HCT116 (cell line): Measurements from ENCODE around the gene CATSPERE. TPM values are rescaled to one million over a fixed set of nuclear protein-coding genes. Genes with fewer than 3 reads are reported as not detected.
A peak's percentile ranks its signal among the peaks of the same experiment; 100 is the strongest.

Experiments
- ATAC-seq: fragments of 200-7000 bp; cut with Tn5 transposase; 2 replicates; pipeline ENCODE4 v1.9.1; 2020; ENCODE audit warnings: mild to moderate bottlenecking, moderate library complexity
- BruUV-seq: library from RNA; stranded (reverse); fragments of 400-500 nt; replicated peaks from 2 replicates; lab custom pipeline; 2021; lab: Mats Ljungman, UMichigan
- CTCF ChIA-PET: fragments of 300-600 bp; sonication (Branson Sonifier 250); formaldehyde crosslinking; loops from one replicate; lab custom pipeline; 2021; ENCODE audit warnings: antibody characterized with exemption; lab: Charles Lee
- POLR2A ChIA-PET: fragments of 300-600, 350-600 bp; sonication (Branson Sonifier 250); formaldehyde crosslinking; loops from one replicate; lab custom pipeline; 2021; ENCODE audit warnings: antibody characterized with exemption; lab: Charles Lee
- RAD21 ChIA-PET, 2 experiments: fragments of 300-600 bp; sonication (Branson Sonifier 250); formaldehyde crosslinking; loops; one replicate each; lab custom pipeline; 2023; ENCODE audit warnings: low total read pairs in 2 of 2; ENCODE audit not compliant: uncharacterized antibody in 2 of 2, unreplicated experiment in 2 of 2, low non-redundant PET in 1 of 2; lab: Charles Lee
- DNase-seq: peaks from one replicate; pipeline ENCODE4 v3.0.0-alpha.2; 2010; ENCODE audit warnings: low read depth, low spot score
- H2AFZ ChIP-seq: fragments of 200-600 bp; shearing (Covaris generic), sonication (generic); 2 replicates; pipeline ENCODE4 v1.6.1; 2017; ENCODE audit warnings: low read depth, mixed run types, mixed read lengths, antibody characterized with exemption, low read length; ENCODE audit not compliant: poor library complexity, severe bottlenecking
- H3K27ac ChIP-seq: 2 replicates; pipeline ENCODE4 v1.5.1; 2012; ENCODE audit warnings: low read depth, low read length
- H3K27me3 ChIP-seq: fragments of 200-600 bp; sonication (generic); 2 replicates; pipeline ENCODE4 v1.6.1; 2016; ENCODE audit warnings: mixed run types, low read length, mixed read lengths; ENCODE audit not compliant: insufficient read depth
- H3K36me3 ChIP-seq, 2 experiments: fragments of 200-500 bp in 1 of 2; fragments of 200-600 bp in 1 of 2; sonication (Bioruptor generic) in 1 of 2; sonication (generic) in 1 of 2; 2 replicates each; pipeline versions ENCODE4 v1.5.1 to v1.6.1; 2014 to 2016; ENCODE audit warnings: low read length in 2 of 2, inconsistent platforms in 1 of 2, mixed read lengths in 1 of 2, mixed run types in 1 of 2; ENCODE audit not compliant: insufficient read depth in 2 of 2, control insufficient read depth in 1 of 2
- H3K4me1 ChIP-seq, 2 experiments: fragments of 200-600 bp in 1 of 2; sonication (generic) in 1 of 2; 2 replicates each; pipeline versions ENCODE4 v1.5.1 to v1.6.1; 2012 to 2017; ENCODE audit warnings: low read length in 2 of 2, inconsistent platforms in 1 of 2, mild to moderate bottlenecking in 1 of 2, mixed read lengths in 1 of 2, mixed run types in 1 of 2, moderate library complexity in 1 of 2; ENCODE audit not compliant: insufficient read depth in 2 of 2, control insufficient read depth in 1 of 2
- H3K4me2 ChIP-seq: fragments of 200-600 bp; sonication (generic); 2 replicates; pipeline ENCODE4 v1.6.1; 2017; ENCODE audit warnings: mixed run types, low read length, mixed read lengths
- H3K4me3 ChIP-seq, 2 experiments: fragments of 200-600 bp in 1 of 2; sonication (generic) in 1 of 2; replicated peaks in 1 of 2; 2 replicates each; pipeline ENCODE4 v1.5.1; 2011 to 2016; ENCODE audit warnings: low read length in 2 of 2, control low read depth in 1 of 2, low read depth in 1 of 2, mild to moderate bottlenecking in 1 of 2, mixed read lengths in 1 of 2, mixed run types in 1 of 2
- H3K79me2 ChIP-seq: fragments of 200-600 bp; sonication (generic); 2 replicates; pipeline ENCODE4 v1.6.1; 2017; ENCODE audit warnings: mild to moderate bottlenecking, mixed run types, low read length, moderate library complexity, mixed read lengths; ENCODE audit not compliant: insufficient read depth
- H3K9ac ChIP-seq: fragments of 200-600 bp; sonication (generic); 2 replicates; pipeline ENCODE4 v1.6.1; 2016; ENCODE audit warnings: low read length, mixed read lengths
- H3K9me2 ChIP-seq: fragments of 200-600 bp; sonication (generic), shearing (Covaris generic); 2 replicates; pipeline ENCODE4 v1.6.1; 2017; ENCODE audit warnings: mixed run types, mild to moderate bottlenecking, moderate library complexity; ENCODE audit not compliant: insufficient read depth
- H3K9me3 ChIP-seq, 2 experiments: fragments of 200-500 bp in 1 of 2; fragments of 200-600 bp in 1 of 2; sonication (Bioruptor generic) in 1 of 2; sonication (generic) in 1 of 2; 2 replicates each; pipeline ENCODE4 v1.6.1; 2014 to 2017; ENCODE audit warnings: low read length in 2 of 2, mixed read lengths in 2 of 2, inconsistent platforms in 1 of 2, low read depth in 1 of 2, mild to moderate bottlenecking in 1 of 2, mixed run types in 1 of 2, moderate library complexity in 1 of 2; ENCODE audit not compliant: control insufficient read depth in 1 of 2, insufficient read depth in 1 of 2
- H4K20me1 ChIP-seq: fragments of 200-600 bp; sonication (generic), shearing (Covaris generic); 2 replicates; pipeline ENCODE4 v1.6.1; 2017; ENCODE audit warnings: mixed run types, mild to moderate bottlenecking, moderate library complexity; ENCODE audit not compliant: insufficient read depth
- ATF3 ChIP-seq: IDR thresholded peaks from 2 replicates; pipeline ENCODE4 v1.6.1; 2012
- CEBPB ChIP-seq: IDR thresholded peaks from 2 replicates; pipeline ENCODE4 v1.6.1; 2012; ENCODE audit warnings: low read depth
- ELF1 ChIP-seq: IDR thresholded peaks from 2 replicates; pipeline ENCODE4 v1.6.1; 2012; ENCODE audit warnings: low read depth, borderline replicate concordance
- EZH2phosphoT487 ChIP-seq: fragments of 200-600 bp; IDR thresholded peaks from 2 replicates; pipeline ENCODE4 v1.6.1; 2018; ENCODE audit warnings: antibody characterized with exemption, borderline replicate concordance
- FOSL1 ChIP-seq: IDR thresholded peaks from 2 replicates; pipeline ENCODE4 v1.6.1; 2012; ENCODE audit warnings: low read depth
- JUND ChIP-seq: IDR thresholded peaks from 2 replicates; pipeline ENCODE4 v1.6.1; 2012
- POLR2A ChIP-seq: IDR thresholded peaks from 2 replicates; pipeline ENCODE4 v1.7.0; 2011; ENCODE audit warnings: borderline replicate concordance; ENCODE audit not compliant: insufficient read depth, insufficient read length; ENCODE audit errors: extremely low read depth
- RAD21 ChIP-seq: IDR thresholded peaks from 2 replicates; pipeline ENCODE4 v1.6.1; 2012; ENCODE audit warnings: low read depth, mild to moderate bottlenecking
- REST ChIP-seq: IDR thresholded peaks from 2 replicates; pipeline ENCODE4 v1.6.1; 2012; ENCODE audit warnings: low read depth
- SIN3A ChIP-seq: IDR thresholded peaks from 2 replicates; pipeline ENCODE4 v1.6.1; 2012; ENCODE audit warnings: low read depth
- SP1 ChIP-seq: IDR thresholded peaks from 2 replicates; pipeline ENCODE4 v1.6.1; 2012; ENCODE audit warnings: low read depth
- SRF ChIP-seq: IDR thresholded peaks from 2 replicates; pipeline ENCODE4 v1.6.1; 2012; ENCODE audit warnings: low read depth
- TCF7L2 ChIP-seq: IDR thresholded peaks from 2 replicates; pipeline ENCODE4 v1.7.0; 2011; ENCODE audit warnings: borderline replicate concordance, inconsistent platforms; ENCODE audit not compliant: insufficient read depth, insufficient read length; ENCODE audit errors: extremely low read depth
- YY1 ChIP-seq: IDR thresholded peaks from 2 replicates; pipeline ENCODE4 v1.6.1; 2011; ENCODE audit warnings: low read length, low read depth, moderate library complexity, mild to moderate bottlenecking; ENCODE audit not compliant: insufficient replicate concordance; ENCODE audit errors: extremely low read depth
- ZNF274 ChIP-seq: fragments of 200-500 bp; sonication (Bioruptor generic); IDR thresholded peaks from 2 replicates; pipeline ENCODE4 v1.6.1; 2014; ENCODE audit warnings: mild to moderate bottlenecking, low read depth, low read length, inconsistent platforms
- intact Hi-C: fragments of 100-400 bp; cut with micrococcal nuclease; formaldehyde crosslinking; loops from 2 replicates; pipeline ENCODE4 v1.10.0; 2022
- total RNA-seq: library from RNA; stranded (reverse); gene quantifications from one replicate; pipeline ENCODE4 v1.2.1, GENCODE V29; 2021; ENCODE audit not compliant: unreplicated experiment
- TF ChIP-seq, protein P1 (sequence below): IDR thresholded peaks from 2 replicates; pipeline ENCODE4 v1.6.1; 2012
- TF ChIP-seq, protein P2 (sequence below): IDR thresholded peaks from 2 replicates; pipeline ENCODE4 v1.6.1; 2011; ENCODE audit warnings: mild to moderate bottlenecking, low read length, moderate library complexity; ENCODE audit not compliant: insufficient replicate concordance; ENCODE audit errors: extremely low read depth

The CATSPERE gene
- total RNA-seq, 1 experiment from 2014 or later: 0.34 TPM

- no peak for DNase-seq
- no peak for TF ChIP-seq YY1
- no peak for TF ChIP-seq EZH2phosphoT487
- TF ChIP-seq TCF7L2: no peak
- peak; percentile 28; the same call in 1 of the 2 replicates for TF ChIP-seq JUND
- TF ChIP-seq SP1: no peak
- TF ChIP-seq, protein P1, sequence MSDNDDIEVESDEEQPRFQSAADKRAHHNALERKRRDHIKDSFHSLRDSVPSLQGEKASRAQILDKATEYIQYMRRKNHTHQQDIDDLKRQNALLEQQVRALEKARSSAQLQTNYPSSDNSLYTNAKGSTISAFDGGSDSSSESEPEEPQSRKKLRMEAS: no peak
- no peak for TF ChIP-seq ZNF274
- no peak for TF ChIP-seq ATF3
- TF ChIP-seq ELF1: no peak
- TF ChIP-seq, protein P2, sequence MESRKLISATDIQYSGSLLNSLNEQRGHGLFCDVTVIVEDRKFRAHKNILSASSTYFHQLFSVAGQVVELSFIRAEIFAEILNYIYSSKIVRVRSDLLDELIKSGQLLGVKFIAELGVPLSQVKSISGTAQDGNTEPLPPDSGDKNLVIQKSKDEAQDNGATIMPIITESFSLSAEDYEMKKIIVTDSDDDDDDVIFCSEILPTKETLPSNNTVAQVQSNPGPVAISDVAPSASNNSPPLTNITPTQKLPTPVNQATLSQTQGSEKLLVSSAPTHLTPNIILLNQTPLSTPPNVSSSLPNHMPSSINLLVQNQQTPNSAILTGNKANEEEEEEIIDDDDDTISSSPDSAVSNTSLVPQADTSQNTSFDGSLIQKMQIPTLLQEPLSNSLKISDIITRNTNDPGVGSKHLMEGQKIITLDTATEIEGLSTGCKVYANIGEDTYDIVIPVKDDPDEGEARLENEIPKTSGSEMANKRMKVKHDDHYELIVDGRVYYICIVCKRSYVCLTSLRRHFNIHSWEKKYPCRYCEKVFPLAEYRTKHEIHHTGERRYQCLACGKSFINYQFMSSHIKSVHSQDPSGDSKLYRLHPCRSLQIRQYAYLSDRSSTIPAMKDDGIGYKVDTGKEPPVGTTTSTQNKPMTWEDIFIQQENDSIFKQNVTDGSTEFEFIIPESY: no peak
- no peak for TF ChIP-seq SRF
- no peak for TF ChIP-seq POLR2A
- no peak for TF ChIP-seq REST
- no peak for TF ChIP-seq CEBPB
- peak; percentile 31; the same call in 1 of the 2 replicates for TF ChIP-seq FOSL1
- TF ChIP-seq SIN3A: no peak
- no peak for TF ChIP-seq RAD21
- TF ChIP-seq, all 23 proteins: peak for 2
- ATAC-seq: no peak
- Histone ChIP-seq H3K4me2 (peak overlapping the region; percentile 7; the same call in 1 of the 2 replicates), H3K27ac (no peak overlapping the region; the same call in 1 of the 2 replicates), H3K4me1 (peaks cover 32 to 43% of the 10 kb centered on the region in 2 experiments), H3K9ac (no peak overlapping the region), H3K9me3 (no peaks in the 10 kb centered on the region), H3K79me2 (peaks cover 56% of the 10 kb centered on the region), H2AFZ (no peak overlapping the region), H3K36me3 (peaks cover 0 to 9% of the 10 kb centered on the region in 2 experiments; a peak in 1 of 4 replicates), H3K4me3 (no peak overlapping the region), H3K27me3 (no peaks in the 10 kb centered on the region), H4K20me1 (no peaks in the 10 kb centered on the region), H3K9me2 (no peaks in the 10 kb centered on the region)
- CTCF ChIA-PET: no interaction called here
- POLR2A ChIA-PET: no interaction called here
- BruUV-seq: no TSS peak
- intact Hi-C loops: no loop called here
- RAD21 ChIA-PET: no interaction called here
Measured at GRCh38 chr1:244437086-244437468, 24.0 kb upstream of the CATSPERE start.
